GM18505 (cell line): ENCODE measurements around the gene LDHAL6B.
"Not testable (repeated sequence)": the region's sequence is repeated elsewhere in the genome, so short reads cannot be mapped to it uniquely, and the experiment has no call there.

ENCODE experiments used
- ATAC-seq: cut with Tn5 transposase; IDR thresholded peaks from one replicate; pipeline ENCODE4 v1.9.1; 2021; ENCODE audit not compliant: unreplicated experiment
- POLR2A ChIP-seq: IDR thresholded peaks from 4 replicates; pipeline ENCODE4 v1.6.1; 2011; ENCODE audit warnings: borderline replicate concordance; ENCODE audit not compliant: insufficient read depth, insufficient read length; ENCODE audit errors: extremely low read depth

The LDHAL6B gene

DNA sequence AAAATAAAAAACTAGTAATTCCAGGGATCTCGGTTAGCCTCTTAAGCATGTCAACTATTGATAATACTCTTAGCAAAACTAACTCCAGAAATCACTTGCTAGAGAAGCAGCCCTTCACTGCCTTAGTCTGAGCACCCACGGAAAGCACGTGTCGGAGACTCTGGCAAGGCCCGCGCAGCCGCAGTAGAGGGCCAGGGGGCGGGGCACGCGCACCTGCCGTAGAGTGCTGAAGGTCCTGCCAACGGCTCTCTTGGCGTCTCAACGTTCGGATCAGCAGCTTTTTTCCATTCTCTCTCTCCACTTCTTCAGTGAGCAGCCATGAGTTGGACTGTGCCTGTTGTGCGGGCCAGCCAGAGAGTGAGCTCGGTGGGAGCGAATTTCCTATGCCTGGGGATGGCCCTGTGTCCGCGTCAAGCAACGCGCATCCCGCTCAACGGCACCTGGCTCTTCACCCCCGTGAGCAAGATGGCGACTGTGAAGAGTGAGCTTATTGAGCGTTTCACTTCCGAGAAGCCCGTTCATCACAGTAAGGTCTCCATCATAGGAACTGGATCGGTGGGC is at the start of gene LDHAL6B:
LDHAL6B (plus strand) TSS at position 221 of the 561 bp plus-strand sequence; CDS start at position 319, 98 bp downstream.
- ATAC-seq, result no peak
- no peak for TF ChIP-seq POLR2A

GRCh38 chr15:59157396-59157795 is 49.2 kb upstream of the LDHAL6B start:
- no peak for TF ChIP-seq POLR2A
- ATAC-seq, result no peak

- TF ChIP-seq POLR2A, result no peak
- ATAC-seq, result no peak
Observed at GRCh38 chr15:59157840-59158700, 48.6 kb upstream of the LDHAL6B start.

GRCh38 chr15:59158701-59159034 is 48.0 kb upstream of the LDHAL6B start:
- ATAC-seq, result no peak
- TF ChIP-seq POLR2A, result no peak

- ATAC-seq, result no peak
- TF ChIP-seq POLR2A, result no peak
Observed at GRCh38 chr15:59159210-59159609, 47.4 kb upstream of the LDHAL6B start.

DNA sequence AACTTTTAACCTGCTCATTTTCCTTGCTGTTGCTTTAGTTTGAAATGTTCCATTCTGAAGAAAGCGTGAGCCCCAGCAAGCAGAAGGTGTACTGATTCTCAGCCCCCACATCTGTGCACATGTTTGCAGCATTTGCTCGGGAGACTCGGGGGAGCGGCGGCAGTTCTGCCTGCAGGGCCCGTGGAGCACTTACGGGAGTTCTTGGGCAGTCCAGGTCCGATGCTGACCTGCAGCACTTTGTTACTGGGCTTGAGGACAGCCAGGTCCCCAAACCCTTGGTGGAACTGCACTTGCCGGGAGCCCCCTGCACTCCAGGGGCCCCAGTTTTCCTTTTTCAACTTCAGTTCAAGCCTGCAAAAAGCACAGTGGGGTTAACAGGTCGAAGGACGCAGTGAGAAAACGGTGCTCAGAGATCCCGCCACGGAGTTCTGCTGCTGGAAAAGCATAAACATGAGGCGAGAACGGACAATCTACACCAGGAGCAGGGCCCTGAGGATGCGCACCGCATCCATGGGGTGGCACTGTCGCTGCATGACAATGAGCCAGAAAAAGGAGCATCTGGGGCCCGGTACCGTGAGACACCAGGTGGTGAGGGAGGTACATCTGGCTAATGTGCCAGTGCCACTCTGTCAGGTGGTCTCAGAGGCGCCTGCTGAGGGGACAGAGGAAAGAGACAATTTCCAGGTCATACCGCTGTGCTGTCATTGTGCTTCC is 45.6 kb upstream of the LDHAL6B start:
- TF ChIP-seq POLR2A, result no peak
- no peak for ATAC-seq

- ATAC-seq, result not testable (repeated sequence)
Observed at GRCh38 chr15:59162080-59162479, 44.6 kb upstream of the LDHAL6B start.

- ATAC-seq, result no peak
- TF ChIP-seq POLR2A, result no peak
Observed at GRCh38 chr15:59165726-59166125, 40.9 kb upstream of the LDHAL6B start.

- no peak for TF ChIP-seq POLR2A
- no peak for ATAC-seq
Observed at GRCh38 chr15:59166166-59166565, 40.5 kb upstream of the LDHAL6B start.

GRCh38 chr15:59166601-59167265 is 39.9 kb upstream of the LDHAL6B start:
- TF ChIP-seq POLR2A, result no peak
- ATAC-seq, result no peak

DNA sequence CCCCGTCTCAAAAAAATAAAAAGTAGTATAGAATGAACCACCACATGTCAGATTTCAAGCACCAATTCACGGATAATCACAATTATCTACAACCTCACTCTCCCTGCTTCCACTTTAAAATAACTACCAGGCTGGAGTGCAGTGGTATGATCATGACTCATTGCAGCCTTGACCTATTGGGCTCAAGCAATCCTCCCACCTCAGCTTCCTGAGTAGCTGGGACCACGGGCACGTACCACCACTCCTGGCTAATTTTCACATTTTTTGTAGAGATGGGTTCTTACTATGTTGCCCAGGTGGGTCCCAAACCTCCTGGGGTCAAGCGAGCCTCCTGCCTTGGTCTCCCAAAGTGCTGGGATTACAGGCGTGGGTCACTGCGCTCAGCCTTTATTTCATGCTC is 38.1 kb upstream of the LDHAL6B start:
- ATAC-seq, result no peak
- TF ChIP-seq POLR2A, result no peak

DNA sequence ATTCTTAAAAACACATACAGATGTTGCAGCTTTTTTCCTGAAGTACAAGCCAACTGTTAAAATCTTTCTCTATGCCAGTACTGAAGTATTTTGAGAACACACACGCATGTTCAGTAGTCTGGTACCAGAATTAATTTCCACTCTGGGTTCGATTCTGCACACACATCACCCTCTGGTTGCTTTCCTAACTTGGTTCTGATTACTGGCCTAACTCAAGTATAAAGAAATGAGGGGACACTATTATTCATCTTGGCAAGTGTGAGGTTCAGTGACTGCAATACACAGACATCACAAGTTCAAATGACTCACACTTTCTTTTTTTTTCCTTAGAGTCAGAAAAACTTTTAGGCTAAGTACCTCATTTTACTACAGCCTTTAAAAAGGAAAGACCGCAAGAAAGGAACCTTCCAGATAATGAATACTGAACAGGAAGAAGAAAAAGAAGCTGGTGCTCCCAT is 37.4 kb upstream of the LDHAL6B start:
- no peak for TF ChIP-seq POLR2A
- no peak for ATAC-seq

DNA sequence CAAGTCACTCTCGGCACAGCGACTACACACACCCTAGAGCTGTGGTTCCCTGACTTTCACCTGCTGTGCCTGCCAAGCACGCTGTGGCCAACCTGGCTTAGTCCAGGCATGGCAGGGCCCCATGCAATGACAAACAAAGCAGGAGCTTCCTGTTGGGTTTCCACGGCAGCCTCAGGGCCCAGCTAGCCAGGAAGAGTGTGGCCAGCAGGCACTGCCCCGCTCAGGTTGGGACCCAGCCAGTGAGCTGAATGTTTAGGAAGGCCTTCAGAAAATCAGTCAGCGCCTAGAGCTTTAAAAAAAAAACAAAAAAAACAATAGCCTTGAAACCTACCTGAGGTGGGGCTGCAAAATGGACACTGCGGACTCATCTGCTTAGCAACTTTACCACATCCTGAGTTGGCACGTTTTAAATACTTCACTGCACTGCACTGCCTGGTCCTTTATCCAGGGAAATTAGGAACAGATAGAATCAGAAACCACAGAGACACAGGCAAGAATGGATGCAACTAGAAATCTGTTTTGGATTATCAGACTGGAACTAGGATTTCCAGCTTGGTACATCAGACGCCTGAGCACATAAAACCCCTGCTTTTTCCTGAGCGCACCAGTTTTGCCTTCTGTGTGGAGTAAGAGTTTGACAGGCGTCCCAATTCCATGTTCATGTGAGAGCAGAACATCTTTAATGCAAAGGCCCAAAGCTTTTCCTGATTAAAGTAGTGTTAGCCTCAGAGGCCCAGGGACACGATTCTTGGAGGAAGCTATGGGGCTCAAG is 36.2 kb upstream of the LDHAL6B start:
- TF ChIP-seq POLR2A, result no peak
- no peak for ATAC-seq

DNA sequence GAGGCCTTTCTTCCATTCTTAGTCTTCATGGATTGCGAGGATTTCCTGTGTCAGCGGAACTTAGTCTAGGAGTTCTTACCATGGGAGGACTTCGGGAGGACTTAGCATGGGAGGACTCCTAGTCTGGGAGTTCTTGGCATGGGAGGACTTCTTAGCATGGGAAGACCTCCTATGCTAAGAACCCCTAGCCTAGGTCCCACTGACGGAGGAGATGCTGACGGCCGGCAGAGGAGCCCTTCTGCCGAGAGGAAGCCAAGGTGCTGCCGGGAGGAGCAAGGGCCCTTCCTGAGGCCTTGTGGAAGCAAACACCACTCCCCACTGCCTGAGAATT is 35.6 kb upstream of the LDHAL6B start:
- no peak for ATAC-seq

More for the DNA sequence above, 35.6 kb upstream of the LDHAL6B start:
- TF ChIP-seq POLR2A, result no peak
